H9 (cell line): ENCODE data around the gene EOMES. TPM values are rescaled to one million over a fixed set of nuclear protein-coding genes. Genes with fewer than 3 reads are reported as not detected.
A peak's percentile ranks its signal among the peaks of the same experiment; 100 is the strongest.

ENCODE experiments used
- DNase-seq: peaks from one replicate; pipeline ENCODE4 v3.0.0-alpha.2; 2017
- H2AFZ ChIP-seq: one replicate; pipeline ENCODE4 v1.6.1; 2013; ENCODE audit warnings: mild to moderate bottlenecking, low read length, control low read depth, moderate library complexity
- H2AK5ac ChIP-seq: 2 replicates; pipeline ENCODE4 v1.6.1; 2013; ENCODE audit warnings: low read length, control low read depth, mixed read lengths; ENCODE audit not compliant: insufficient read length
- H2BK120ac ChIP-seq: one replicate; pipeline ENCODE4 v1.6.1; 2013; ENCODE audit warnings: low read depth, mild to moderate bottlenecking, low read length, control low read depth, inconsistent platforms; ENCODE audit not compliant: poor library complexity, severe bottlenecking
- H2BK12ac ChIP-seq: 2 replicates; pipeline ENCODE4 v1.6.1; 2013; ENCODE audit warnings: low read length, control low read depth, mixed read lengths, low read depth; ENCODE audit not compliant: insufficient read length
- H2BK15ac ChIP-seq: 2 replicates; pipeline ENCODE4 v1.6.1; 2013; ENCODE audit warnings: low read depth, low read length, control low read depth
- H2BK20ac ChIP-seq: one replicate; pipeline ENCODE4 v1.6.1; 2013; ENCODE audit warnings: low read depth, mild to moderate bottlenecking, low read length, control low read depth, inconsistent platforms; ENCODE audit not compliant: poor library complexity, severe bottlenecking
- H2BK5ac ChIP-seq: 2 replicates; pipeline ENCODE4 v1.6.1; 2013; ENCODE audit warnings: low read length, control low read depth, mixed read lengths; ENCODE audit not compliant: insufficient read length
- H3K14ac ChIP-seq: 2 replicates; pipeline ENCODE4 v1.6.1; 2013; ENCODE audit warnings: low read length, control low read depth; ENCODE audit not compliant: insufficient read depth
- H3K18ac ChIP-seq: 2 replicates; pipeline ENCODE4 v1.6.1; 2013; ENCODE audit warnings: low read depth, mild to moderate bottlenecking, mixed read lengths, low read length, control low read depth; ENCODE audit not compliant: insufficient read length
- H3K23ac ChIP-seq: 2 replicates; pipeline ENCODE4 v1.6.1; 2013; ENCODE audit warnings: low read length, control low read depth, mixed read lengths, low read depth; ENCODE audit not compliant: insufficient read length
- H3K23me2 ChIP-seq: 2 replicates; pipeline ENCODE4 v1.6.1; 2013; ENCODE audit warnings: low read depth, mild to moderate bottlenecking, mixed read lengths, low read length, control low read depth; ENCODE audit not compliant: insufficient read length, poor library complexity, severe bottlenecking
- H3K27ac ChIP-seq: 2 replicates; pipeline ENCODE4 v1.5.1; 2013; ENCODE audit warnings: low read length, control low read depth, mixed read lengths, low read depth; ENCODE audit not compliant: insufficient read length
- H3K27me3 ChIP-seq: 2 replicates; pipeline ENCODE4 v1.6.1; 2013; ENCODE audit warnings: low read length, control low read depth, inconsistent platforms; ENCODE audit not compliant: insufficient read depth
- H3K4ac ChIP-seq: 2 replicates; pipeline ENCODE4 v1.6.1; 2013; ENCODE audit warnings: low read depth, mild to moderate bottlenecking, control low read depth, inconsistent platforms, low read length, moderate library complexity
- H3K4me1 ChIP-seq: 2 replicates; pipeline ENCODE4 v1.6.1; 2013; ENCODE audit warnings: low read length, control low read depth, inconsistent platforms; ENCODE audit not compliant: insufficient read depth
- H3K4me2 ChIP-seq: 2 replicates; pipeline ENCODE4 v1.6.1; 2013; ENCODE audit warnings: low read length, control low read depth, mixed read lengths; ENCODE audit not compliant: insufficient read length, insufficient read depth
- H3K56ac ChIP-seq: 2 replicates; pipeline ENCODE4 v1.6.1; 2013; ENCODE audit warnings: low read depth, mild to moderate bottlenecking, mixed read lengths, low read length, control low read depth; ENCODE audit not compliant: insufficient read length
- H3K79me1 ChIP-seq: 2 replicates; pipeline ENCODE4 v1.6.1; 2013; ENCODE audit warnings: low read depth, mild to moderate bottlenecking, moderate library complexity, low read length, control low read depth, inconsistent platforms; ENCODE audit not compliant: insufficient read depth, poor library complexity, severe bottlenecking
- H3K79me2 ChIP-seq: 2 replicates; pipeline ENCODE4 v1.6.1; 2013; ENCODE audit warnings: low read length, control low read depth, inconsistent platforms; ENCODE audit not compliant: insufficient read depth
- H3K9ac ChIP-seq: 2 replicates; pipeline ENCODE4 v1.6.1; 2013; ENCODE audit warnings: low read length, control low read depth, mixed read lengths; ENCODE audit not compliant: insufficient read length; ENCODE audit errors: extremely low read depth
- H3K9me3 ChIP-seq: one replicate; pipeline ENCODE4 v1.6.1; 2013; ENCODE audit warnings: low read depth, low read length, inconsistent platforms; ENCODE audit not compliant: control insufficient read depth
- H3T11ph ChIP-seq: one replicate; pipeline ENCODE4 v1.6.1; 2013; ENCODE audit warnings: mild to moderate bottlenecking, low read length, control low read depth, inconsistent platforms
- H4K20me1 ChIP-seq: one replicate; pipeline ENCODE4 v1.6.1; 2013; ENCODE audit not compliant: control insufficient read depth, insufficient read length, insufficient read depth
- H4K5ac ChIP-seq: 2 replicates; pipeline ENCODE4 v1.6.1; 2013; ENCODE audit warnings: low read depth, mild to moderate bottlenecking, mixed read lengths, low read length, control low read depth; ENCODE audit not compliant: insufficient read length
- H4K8ac ChIP-seq: replicated peaks from 2 replicates; pipeline ENCODE4 v1.6.1; 2013; ENCODE audit warnings: low read length, control low read depth, mixed read lengths, low read depth; ENCODE audit not compliant: insufficient read length
- H4K91ac ChIP-seq: 2 replicates; pipeline ENCODE4 v1.6.1; 2013; ENCODE audit warnings: low read depth, mild to moderate bottlenecking, moderate library complexity, mixed read lengths, low read length, control low read depth; ENCODE audit not compliant: insufficient read length
- H3K27ac Mint-ChIP-seq, 3 experiments: 2 replicates in 2 of 3; 3 replicates in 1 of 3; pipeline ENCODE4 v1.8.0; 2020 to 2021; ENCODE audit warnings: mixed read lengths in 3 of 3, mild to moderate bottlenecking in 1 of 3, moderate library complexity in 1 of 3
- H3K27me3 Mint-ChIP-seq: 2 replicates; pipeline ENCODE4 v1.8.0; 2021; ENCODE audit warnings: low read depth, mild to moderate bottlenecking, moderate library complexity, mixed read lengths
- H3K36me3 Mint-ChIP-seq, 3 experiments: 2 replicates in 2 of 3; 3 replicates in 1 of 3; pipeline ENCODE4 v1.8.0; 2020 to 2021; ENCODE audit warnings: low read depth in 3 of 3, mixed read lengths in 3 of 3; ENCODE audit not compliant: insufficient read depth in 1 of 3
- H3K4me1 Mint-ChIP-seq, 2 experiments: 2 replicates each; pipeline ENCODE4 v1.8.0; 2020; ENCODE audit warnings: mixed read lengths in 2 of 2
- H3K4me3 Mint-ChIP-seq, 2 experiments: 2 replicates in 1 of 2; 3 replicates in 1 of 2; pipeline ENCODE4 v1.8.0; 2020 to 2021; ENCODE audit warnings: mild to moderate bottlenecking in 2 of 2, mixed read lengths in 2 of 2, moderate library complexity in 1 of 2
- H3K9me3 Mint-ChIP-seq, 2 experiments: 2 replicates in 1 of 2; 3 replicates in 1 of 2; pipeline ENCODE4 v1.8.0; 2020; ENCODE audit warnings: mild to moderate bottlenecking in 2 of 2, mixed read lengths in 2 of 2, moderate library complexity in 1 of 2
- CTCF ChIP-seq: fragments of 200-600 bp; sonication (generic); conservative IDR thresholded peaks from 3 replicates; pipeline ENCODE4 v1.8.0; 2021; ENCODE audit warnings: antibody characterized with exemption, mild to moderate bottlenecking
- total RNA-seq: library from RNA; stranded (reverse); gene quantifications from 2 replicates; pipeline ENCODE4 v1.2.1, GENCODE V29; 2021

The EOMES gene
- total RNA-seq, 1 experiment from 2014 or later, result 1.7 TPM

- no peaks in the 10 kb centered on the region for H3K9me3 ChIP-seq
- no peak overlapping the region for H2BK120ac ChIP-seq
- no peak overlapping the region for H3K9ac ChIP-seq
- H3K27ac Mint-ChIP-seq, result peak overlapping the region in 1 of 3 experiments; percentile 36; a peak in 1 of 7 replicates
- no peak overlapping the region for H2BK5ac ChIP-seq
- no peak overlapping the region for H3K27ac ChIP-seq
- H3K4ac ChIP-seq, result no peak overlapping the region
- no peak overlapping the region for H2AFZ ChIP-seq
- H2BK15ac ChIP-seq, result no peak overlapping the region
- TF ChIP-seq CTCF, result no peak
- no peak overlapping the region for H4K5ac ChIP-seq
- H4K91ac ChIP-seq, result no peak overlapping the region
- peaks cover 29 to 37% of the 10 kb centered on the region in 2 experiments for H3K4me1 Mint-ChIP-seq
- H2BK20ac ChIP-seq, result no peak overlapping the region
- DNase-seq, result no peak
- H3K27me3 ChIP-seq, result no peaks in the 10 kb centered on the region
- no peaks in the 10 kb centered on the region; a peak in 1 of 7 replicates for H3K36me3 Mint-ChIP-seq
- H3K79me2 ChIP-seq, result no peaks in the 10 kb centered on the region
- no peak overlapping the region for H3T11ph ChIP-seq
- H3K4me2 ChIP-seq, result no peak overlapping the region
- H3K56ac ChIP-seq, result no peak overlapping the region
- H3K27me3 Mint-ChIP-seq, result no peaks in the 10 kb centered on the region
- H3K23ac ChIP-seq, result no peak overlapping the region
- H3K18ac ChIP-seq, result no peak overlapping the region
- H2BK12ac ChIP-seq, result no peak overlapping the region
- H3K23me2 ChIP-seq, result no peaks in the 10 kb centered on the region
- H3K9me3 Mint-ChIP-seq, result no peaks in the 10 kb centered on the region
- H3K4me1 ChIP-seq, result peaks cover 2% of the 10 kb centered on the region; the same call in 1 of the 2 replicates
- no peak overlapping the region for H2AK5ac ChIP-seq
- H4K20me1 ChIP-seq, result no peaks in the 10 kb centered on the region
- H4K8ac ChIP-seq, result no peak overlapping the region
- no peaks in the 10 kb centered on the region for H3K79me1 ChIP-seq
- no peak overlapping the region for H3K14ac ChIP-seq
- no peak overlapping the region for H3K4me3 Mint-ChIP-seq
Observed at GRCh38 chr3:27670619-27671018, 51.5 kb downstream of the EOMES start.
